K562 (cell line): Measurements from ENCODE around the gene ISY1. TPM values are rescaled to one million over a fixed set of nuclear protein-coding genes. Genes with fewer than 3 reads are reported as not detected.

Experiments
- ATAC-seq: fragments of 200-7000 bp; cut with Tn5 transposase; 3 replicates; pipeline ENCODE4 v1.9.1; 2020; ENCODE audit warnings: moderate library complexity
- BruUV-seq: library from RNA; stranded (reverse); fragments of 400-500 nt; replicated peaks from 2 replicates; lab custom pipeline; 2021; lab: Mats Ljungman, UMichigan
- CTCF ChIA-PET: fragments of 300-600 bp; formaldehyde crosslinking; extraction: SDS; loops from one replicate; lab custom pipeline; 2021; ENCODE audit warnings: low intra/inter-chr PET ratio; lab: Yijun Ruan, JAX
- POLR2A ChIA-PET: fragments of 300-600, 350-650 bp; sonication (Branson Sonifier 250); formaldehyde crosslinking; extraction: SDS; loops from one replicate; lab custom pipeline; 2021; ENCODE audit warnings: antibody characterized with exemption, inconsistent platforms; lab: Yijun Ruan, JAX
- DNase-seq, 4 experiments: peaks; one replicate each; pipeline versions ENCODE4 v3.0.0 to v3.0.0-alpha.2; 2011 to 2018; ENCODE audit warnings: low spot score in 3 of 4, mixed read lengths in 3 of 4; ENCODE audit errors: extremely low read depth in 1 of 4
- FAIRE-seq: peaks from 2 replicates; lab custom pipeline; 2011; peaks lifted over from hg19 to GRCh38; lab: Jason Lieb, UNC
- H2AFZ ChIP-seq: 2 replicates; pipeline ENCODE4 v1.6.0; 2011; ENCODE audit warnings: low read depth, low read length, control low read depth, inconsistent platforms
- H3K27ac ChIP-seq: fragments of 200-600 bp; 3 replicates; pipeline ENCODE4 v1.8.0; 2011; ENCODE audit warnings: low read depth, mild to moderate bottlenecking, control low read depth, inconsistent platforms, low read length, moderate library complexity, mixed read lengths; ENCODE audit errors: extremely low read depth
- H3K27me3 ChIP-seq, 2 experiments: fragments of 300-600 bp in 1 of 2; 2 replicates in 1 of 2; 3 replicates in 1 of 2; pipeline versions ENCODE4 v1.6.0 to v1.8.0; 2011; ENCODE audit warnings: inconsistent platforms in 2 of 2, low read length in 2 of 2, mild to moderate bottlenecking in 1 of 2, mixed read lengths in 1 of 2, moderate library complexity in 1 of 2; ENCODE audit not compliant: control insufficient read depth in 2 of 2, insufficient read depth in 2 of 2
- H3K36me3 ChIP-seq: fragments of 300-600 bp; 3 replicates; pipeline ENCODE4 v1.8.0; 2011; ENCODE audit warnings: mild to moderate bottlenecking, low read length, inconsistent platforms; ENCODE audit not compliant: control insufficient read depth, insufficient read depth
- H3K4me1 ChIP-seq, 2 experiments: fragments of 200-600 bp in 1 of 2; replicated peaks in 1 of 2; 2 replicates in 1 of 2; 3 replicates in 1 of 2; pipeline versions ENCODE4 v1.5.1 to v1.8.0; 2011; ENCODE audit warnings: inconsistent platforms in 2 of 2, low read length in 2 of 2, mild to moderate bottlenecking in 1 of 2, mixed read lengths in 1 of 2, moderate library complexity in 1 of 2; ENCODE audit not compliant: control insufficient read depth in 2 of 2, insufficient read depth in 2 of 2
- H3K4me2 ChIP-seq: 2 replicates; pipeline ENCODE4 v1.6.1; 2011; ENCODE audit warnings: low read length, control low read depth, inconsistent platforms, mixed read lengths; ENCODE audit not compliant: insufficient read depth
- H3K4me3 ChIP-seq: fragments of 200-600 bp; sonication (generic), shearing (Covaris generic); 2 replicates; pipeline ENCODE4 v1.5.1; 2016; ENCODE audit warnings: control low read depth, inconsistent platforms
- H3K79me2 ChIP-seq: fragments of 200-600 bp; 3 replicates; pipeline ENCODE4 v1.8.0; 2011; ENCODE audit warnings: low read length, inconsistent platforms; ENCODE audit not compliant: control insufficient read depth, insufficient read depth
- H3K9ac ChIP-seq, 2 experiments: 2 replicates each; pipeline versions ENCODE4 v1.6.0 to v1.6.1; 2011; ENCODE audit warnings: low read depth in 2 of 2, low read length in 2 of 2, control low read depth in 1 of 2, inconsistent platforms in 1 of 2, mild to moderate bottlenecking in 1 of 2, mixed read lengths in 1 of 2; ENCODE audit not compliant: insufficient read depth in 1 of 2
- H3K9me1 ChIP-seq: one replicate; pipeline ENCODE4 v1.6.0; 2011; ENCODE audit warnings: inconsistent platforms, mild to moderate bottlenecking, low read length, moderate library complexity; ENCODE audit not compliant: control insufficient read depth, insufficient read depth
- H3K9me3 ChIP-seq: replicated peaks from 2 replicates; pipeline ENCODE4 v1.5.1; 2011; ENCODE audit warnings: low read depth, low read length, inconsistent platforms; ENCODE audit not compliant: control insufficient read depth, insufficient read depth
- H4K20me1 ChIP-seq: replicated peaks from 2 replicates; pipeline ENCODE4 v1.6.1; 2011; ENCODE audit warnings: low read length, inconsistent platforms, mixed read lengths; ENCODE audit not compliant: control insufficient read depth, insufficient read depth
- CBFA2T3 ChIP-seq: fragments of 450-650 bp; IDR thresholded peaks from 2 replicates; pipeline ENCODE4 v1.6.1; 2017
- CXXC5 ChIP-seq: fragments of 250-450 bp; sonication (Bioruptor Pico); IDR thresholded peaks from 2 replicates; pipeline ENCODE4 v1.8.0; 2022; ENCODE audit warnings: inconsistent platforms, mild to moderate bottlenecking, moderate library complexity
- DPF2 ChIP-seq: fragments of 450-650 bp; IDR thresholded peaks from 2 replicates; pipeline ENCODE4 v1.6.1; 2016
- ELK1 ChIP-seq: sonication (generic); formaldehyde crosslinking; IDR thresholded peaks from 2 replicates; pipeline ENCODE4 v1.8.1; 2022; ENCODE audit warnings: missing genetic modification reagents
- FOXM1 ChIP-seq, 2 experiments: fragments of 450-650 bp in 1 of 2; sonication (generic) in 1 of 2; formaldehyde crosslinking in 1 of 2; IDR thresholded peaks; 2 replicates each; pipeline versions ENCODE4 v1.6.1 to v1.9.0; 2017 to 2022; ENCODE audit warnings: low read depth in 2 of 2, mild to moderate bottlenecking in 2 of 2, missing genetic modification reagents in 1 of 2, moderate library complexity in 1 of 2
- JUND ChIP-seq, 2 experiments: IDR thresholded peaks; 2 replicates in 1 of 2; 3 replicates in 1 of 2; pipeline ENCODE4 v1.6.1; 2011; ENCODE audit warnings: borderline replicate concordance in 2 of 2, low read depth in 2 of 2, low read length in 2 of 2, improper control_type of control experiment in 1 of 2, missing biosample characterization in 1 of 2, missing genetic modification characterization in 1 of 2, missing genetic modification reagents in 1 of 2
- RCOR1 ChIP-seq, 2 experiments: IDR thresholded peaks; 2 replicates each; pipeline ENCODE4 v1.6.1; 2012; ENCODE audit warnings: low read depth in 2 of 2, low read length in 2 of 2, borderline replicate concordance in 1 of 2, improper control_type of control experiment in 1 of 2
- SMARCA4 ChIP-seq: fragments of 450-650 bp; IDR thresholded peaks from 2 replicates; pipeline ENCODE4 v1.6.1; 2016
- TCF3 ChIP-seq: sonication (generic); formaldehyde crosslinking; IDR thresholded peaks from 2 replicates; pipeline ENCODE4 v1.4.0; 2020; ENCODE audit warnings: mild to moderate bottlenecking, missing genetic modification reagents
- TCF7 ChIP-seq: sonication (generic); IDR thresholded peaks from 2 replicates; pipeline ENCODE4 v1.6.1; 2016; ENCODE audit warnings: antibody characterized with exemption, borderline replicate concordance
- THRA ChIP-seq: fragments of 450-650 bp; IDR thresholded peaks from 2 replicates; pipeline ENCODE4 v1.6.1; 2017; ENCODE audit warnings: mild to moderate bottlenecking, moderate library complexity
- UBTF ChIP-seq, 2 experiments: IDR thresholded peaks; 2 replicates each; pipeline ENCODE4 v1.6.1; 2012; ENCODE audit warnings: improper control_type of control experiment in 2 of 2, low read depth in 2 of 2, low read length in 2 of 2, borderline replicate concordance in 1 of 2
- whole genome bisulfite sequencing: fragments of 100-300 bp; shearing (Covaris generic); methylation state at CpG from one replicate; pipeline ENCODE4 v1.1.6; 2016; ENCODE audit warnings: low coverage, mixed read lengths; ENCODE audit not compliant: insufficient coverage; ENCODE audit errors: missing lambda C conversion rate; 5-methylcytosine and 5-hydroxymethylcytosine counted together
- in situ Hi-C: fragments of 300-500 bp; cut with MboI; formaldehyde crosslinking; loops from 4 replicates; pipeline ENCODE4 v1.15.0; 2018; ENCODE audit warnings: inconsistent platforms, mixed read lengths
- intact Hi-C: fragments of 100-400 bp; cut with micrococcal nuclease; formaldehyde crosslinking; loops from 2 replicates; pipeline ENCODE4 v1.14.2; 2022
- polyA plus RNA-seq, 8 experiments: library from polyadenylated mRNA; depleted of rRNA in 4 of 8; stranded (reverse) in 5 of 8; unstranded in 3 of 8; fragments of >200 nt; fragmentation: Nextera tagmentation in 2 of 8; fragmentation: Illumina TruSeq in 1 of 8; extraction: Ambion mirVana in 2 of 8; extraction: Trizol in 1 of 8; gene quantifications; 2 replicates each; pipeline versions ENCODE4 v1.2.1 to v1.2.3, GENCODE V29; 2011 to 2014; ENCODE audit warnings: inconsistent platforms in 1 of 8, missing spikeins in 1 of 8
- total RNA-seq, 7 experiments: library from RNA; depleted of rRNA in 6 of 7; stranded (reverse); fragments of >200 nt in 6 of 7; fragmentation: Illumina TruSeq in 2 of 7; extraction: Trizol in 2 of 7; gene quantifications; 2 replicates each; pipeline versions ENCODE4 v1.2.1 to v1.2.3, GENCODE V29; 2011 to 2021; ENCODE audit warnings: low replicate concordance in 1 of 7

Gene ISY1
- total and polyA plus RNA-seq, 9 of the 15 experiments (the other 6 are each of a cell fraction or from before 2014, with no cell fraction given), result 23.5 to 50.0 (median 32.9) TPM

- ChIA-PET POLR2A (interaction anchor here (1.0 kb wide), 1 partner anchor 16 kb away, joined by 4 read pairs; no protein-coding TSS in a partner anchor), CTCF (no interaction called here)
- no peak overlapping the region for H3K27ac ChIP-seq
- no peaks in the 10 kb centered on the region for H3K9me1 ChIP-seq
- H3K79me2 ChIP-seq, result no peaks in the 10 kb centered on the region
- no peak overlapping the region for H2AFZ ChIP-seq
- intact Hi-C loops (no loop called here), in situ Hi-C loops (no loop called here)
- no peaks in the 10 kb centered on the region for H3K9me3 ChIP-seq
- DNase-seq (peak in 1 of 4 experiments; percentile 44), FAIRE-seq (peak; percentile 40), ATAC-seq (peak; percentile 55)
- no peak overlapping the region for H3K4me3 ChIP-seq
- BruUV-seq, result no TSS peak
- 25% methylated on average over 6 of the region's 6 CpGs for WGBS
- H3K4me2 ChIP-seq, result no peak overlapping the region; the same call in 1 of the 2 replicates
- H3K4me1 ChIP-seq, result peaks cover 12 to 19% of the 10 kb centered on the region in 2 experiments; a peak in 4 of 5 replicates
- H3K36me3 ChIP-seq, result no peaks in the 10 kb centered on the region
- no peaks in the 10 kb centered on the region for H3K27me3 ChIP-seq
- H4K20me1 ChIP-seq, result 0 out of 2 replicates have a peak, but pooled peaks cover 3% of the 10 kb centered on the region
- H3K9ac ChIP-seq, result peak overlapping the region in 1 of 2 experiments; percentile 17; a peak in 1 of 4 replicates
- no peak for TF ChIP-seq TCF7
- 0 out of 4 replicates have a peak, but pooled peaks of 1 of the 2 experiments have one; percentile 27 for TF ChIP-seq UBTF (IDR thresholded peaks at IDR 0.05; ENCODE audit: borderline replicate concordance in 1 of 2, low read depth in 2 of 2, low read length in 2 of 2)
- peak in 1 of 2 experiments; percentile 13; a peak in 1 of 4 replicates for TF ChIP-seq RCOR1 (IDR thresholded peaks at IDR 0.05; ENCODE audit: borderline replicate concordance in 1 of 2, low read depth in 2 of 2, low read length in 2 of 2)
- TF ChIP-seq SMARCA4, result no peak
- TF ChIP-seq JUND (IDR thresholded peaks at IDR 0.05; ENCODE audit: borderline replicate concordance, low read depth, low read length), result no peak
- TF ChIP-seq JUND (tag; IDR thresholded peaks at IDR 0.05; ENCODE audit: borderline replicate concordance, low read depth, low read length), result 0 out of 3 replicates have a peak, but pooled peaks have one; percentile 14
- TF ChIP-seq DPF2, result peak; percentile 44; the same call in 1 of the 2 replicates
- no peak for TF ChIP-seq FOXM1 (IDR thresholded peaks at IDR 0.05; ENCODE audit: low read depth)
- TF ChIP-seq FOXM1 (CRISPR knock-in tag; IDR thresholded peaks at IDR 0.05; ENCODE audit: low read depth), result no peak
- TF ChIP-seq ELK1, result no peak
- TF ChIP-seq CBFA2T3, result peak; percentile 63
- TF ChIP-seq TCF3 (CRISPR knock-in tag), result peak; percentile 48
- TF ChIP-seq THRA, result no peak
- TF ChIP-seq CXXC5 (CRISPR knock-in tag), result 0 out of 2 replicates have a peak, but pooled peaks have one; percentile 22
Observed at GRCh38 chr3:129104498-129105079, 56.3 kb downstream of the ISY1 start.
